Gastroesophageal sphincter (tissue), 3 donors: Measurements from ENCODE around the gene GPR39.

Experiments
- CTCF ChIP-seq, 4 experiments: fragments of 200-600 bp in 2 of 4; fragments of 450-650 bp in 2 of 4; sonication (generic) in 1 of 4; IDR thresholded peaks; one replicate each; pipeline ENCODE4 v1.5.1; 2017 to 2019; ENCODE audit warnings: antibody characterized with exemption in 4 of 4, mild to moderate bottlenecking in 2 of 4, moderate library complexity in 2 of 4
- POLR2A ChIP-seq, 2 donors: fragments of 450-650 bp; IDR thresholded peaks; one replicate each; pipeline ENCODE4 v1.6.1; 2017; ENCODE audit warnings: antibody characterized with exemption in 2 of 2, mild to moderate bottlenecking in 2 of 2, moderate library complexity in 1 of 2

DNA sequence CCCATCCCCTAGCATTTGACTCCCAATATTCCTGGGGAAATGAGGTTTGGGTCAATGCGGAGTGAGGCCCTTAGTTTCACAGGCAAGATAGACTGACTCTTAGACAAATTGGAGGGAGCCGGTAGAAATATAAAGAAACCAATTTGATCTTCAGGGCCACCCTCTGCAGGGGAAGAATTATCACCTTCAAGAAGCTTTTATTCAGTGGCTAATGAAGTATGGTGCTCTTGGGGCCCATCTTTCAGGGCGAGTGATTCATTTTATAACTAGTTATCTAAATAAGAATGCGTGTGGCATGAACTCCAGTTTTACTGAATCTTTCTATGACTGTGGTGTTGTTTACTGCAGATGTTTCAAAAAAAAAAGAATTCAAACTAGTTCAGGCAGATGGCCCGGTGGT, 165.0 kb downstream of the GPR39 start:
- TF ChIP-seq CTCF (IDR thresholded peaks at IDR 0.05) (no peak), POLR2A (IDR thresholded peaks at IDR 0.05) (no peak)
